Superior temporal gyrus (tissue), 1 donor: ENCODE results near the gene CAPZA2.
"Not testable (repeated sequence)": the region's sequence is repeated elsewhere in the genome, so short reads cannot be mapped to it uniquely, and the experiment has no call there.

Experiments used
- DNase-seq: peaks from one replicate; pipeline ENCODE4 v3.0.0-alpha.2; 2016; ENCODE audit errors: extremely low spot score

Gene CAPZA2

GRCh38 chr7:116862234-116862950, at the start of gene CAPZA2:
Gene CAPZA2, plus strand, starts transcription at chr7:116862587. Its CDS starts 25 bp downstream, at chr7:116862612.
- DNase-seq: peak; percentile 90

DNA sequence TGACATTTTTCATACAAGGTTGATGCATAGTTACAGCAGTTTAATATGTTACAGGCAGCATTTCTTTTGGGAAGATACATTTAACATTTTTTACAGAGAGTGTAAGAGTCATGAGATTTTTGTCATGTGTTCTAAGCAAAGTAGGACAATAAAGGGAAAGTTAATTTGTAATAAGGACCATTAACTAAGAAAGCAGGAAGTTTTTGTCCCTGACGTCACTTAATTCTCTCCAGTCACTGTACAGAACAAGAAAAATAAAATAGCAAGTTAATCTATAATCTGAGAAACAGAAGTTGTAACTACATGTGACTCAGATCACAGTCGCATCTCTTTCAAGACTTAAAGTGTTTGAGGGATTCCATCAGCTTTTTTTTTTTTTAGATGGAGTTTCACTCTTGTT, 49.5 kb upstream of the CAPZA2 start:
- no peak for DNase-seq

DNA sequence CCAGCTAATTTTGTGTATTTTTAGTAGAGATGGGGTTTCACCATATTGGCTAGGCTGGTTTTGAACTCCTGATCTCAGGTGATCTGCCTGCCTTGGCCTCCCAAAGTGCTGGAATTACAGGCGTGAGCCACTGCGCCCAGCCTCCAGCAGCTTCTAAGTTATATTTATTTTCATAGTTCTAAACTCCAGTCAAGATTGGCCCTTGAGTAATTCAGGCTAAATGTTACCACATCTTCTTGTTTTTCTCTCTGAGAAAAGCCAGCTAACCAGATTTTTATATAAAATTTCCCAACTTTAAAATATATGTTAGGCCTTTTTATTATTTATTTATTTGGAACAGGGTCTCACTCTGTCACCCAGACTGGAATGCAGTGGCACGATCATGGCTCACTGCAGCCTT, 49.0 kb upstream of the CAPZA2 start:
- not testable (repeated sequence) for DNase-seq

- no peak for DNase-seq
These were observed 47.3 kb upstream of the CAPZA2 start for GRCh38 chr7:116815041-116815440.

- no peak for DNase-seq
These were observed 42.2 kb upstream of the CAPZA2 start for GRCh38 chr7:116820149-116820548.

DNA sequence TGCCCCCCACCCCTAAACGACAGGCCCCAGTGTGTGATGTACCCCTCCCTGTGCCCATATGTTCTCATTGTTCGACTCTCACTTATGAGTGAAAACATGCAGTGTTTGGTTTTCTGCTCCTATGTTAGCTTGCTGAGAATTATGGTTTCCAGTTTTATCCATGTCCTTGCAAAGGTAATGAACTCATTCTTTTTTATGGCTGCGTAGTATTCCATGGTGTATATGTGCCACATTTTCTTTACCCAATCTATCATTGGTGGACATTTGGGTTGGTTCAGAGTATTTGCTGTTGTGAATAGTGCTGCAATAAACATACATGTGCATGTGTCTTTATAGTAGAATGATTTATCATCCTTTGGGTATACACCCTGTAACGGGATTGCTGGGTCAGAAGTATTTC, 40.7 kb upstream of the CAPZA2 start:
- DNase-seq: not testable (repeated sequence)

DNA sequence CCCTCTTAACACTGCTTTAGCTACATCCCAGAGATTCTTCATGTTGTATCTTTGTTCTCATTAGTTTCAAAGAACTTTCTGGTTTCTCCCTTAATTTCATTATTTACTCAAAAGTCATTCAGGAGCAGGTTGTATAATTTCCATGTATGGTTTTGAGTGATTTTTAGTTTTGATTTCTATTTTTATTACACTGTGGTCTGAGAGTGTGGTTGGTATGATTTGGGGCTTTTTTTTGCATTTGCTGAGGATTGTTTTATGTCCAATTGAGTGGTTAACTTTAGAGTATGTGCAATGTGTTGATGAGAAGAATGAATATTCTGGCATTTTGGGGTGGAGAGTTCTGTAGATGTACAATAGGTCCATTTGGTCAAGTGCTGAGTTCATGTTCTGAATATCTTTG, 37.9 kb upstream of the CAPZA2 start:
- no peak for DNase-seq

DNA sequence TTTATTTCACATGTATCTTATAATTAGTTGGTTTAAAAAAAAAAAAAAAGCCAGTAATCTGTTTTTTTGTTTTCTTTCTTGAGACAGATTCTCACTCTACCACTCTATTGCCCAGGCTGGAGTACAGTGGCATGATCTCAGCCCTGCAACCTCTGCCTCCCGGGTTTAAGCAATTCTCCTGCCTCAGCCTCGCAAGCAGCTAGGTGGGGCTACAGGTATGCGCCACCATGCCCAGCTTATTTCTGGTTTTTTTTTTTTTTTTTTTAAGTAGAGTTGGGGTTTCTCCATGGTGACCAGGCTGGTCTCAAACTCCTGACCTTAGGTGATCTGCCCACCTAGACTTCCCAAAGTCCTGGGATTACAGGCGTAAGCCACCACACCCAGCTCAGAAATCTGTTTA, 34.1 kb upstream of the CAPZA2 start:
- no peak for DNase-seq

- DNase-seq: no peak
These were observed 33.3 kb upstream of the CAPZA2 start for GRCh38 chr7:116829041-116829440.

- no peak for DNase-seq
These were observed 32.9 kb upstream of the CAPZA2 start for GRCh38 chr7:116829493-116829892.

- no peak for DNase-seq
These were observed 29.7 kb upstream of the CAPZA2 start for GRCh38 chr7:116832692-116833091.

DNA sequence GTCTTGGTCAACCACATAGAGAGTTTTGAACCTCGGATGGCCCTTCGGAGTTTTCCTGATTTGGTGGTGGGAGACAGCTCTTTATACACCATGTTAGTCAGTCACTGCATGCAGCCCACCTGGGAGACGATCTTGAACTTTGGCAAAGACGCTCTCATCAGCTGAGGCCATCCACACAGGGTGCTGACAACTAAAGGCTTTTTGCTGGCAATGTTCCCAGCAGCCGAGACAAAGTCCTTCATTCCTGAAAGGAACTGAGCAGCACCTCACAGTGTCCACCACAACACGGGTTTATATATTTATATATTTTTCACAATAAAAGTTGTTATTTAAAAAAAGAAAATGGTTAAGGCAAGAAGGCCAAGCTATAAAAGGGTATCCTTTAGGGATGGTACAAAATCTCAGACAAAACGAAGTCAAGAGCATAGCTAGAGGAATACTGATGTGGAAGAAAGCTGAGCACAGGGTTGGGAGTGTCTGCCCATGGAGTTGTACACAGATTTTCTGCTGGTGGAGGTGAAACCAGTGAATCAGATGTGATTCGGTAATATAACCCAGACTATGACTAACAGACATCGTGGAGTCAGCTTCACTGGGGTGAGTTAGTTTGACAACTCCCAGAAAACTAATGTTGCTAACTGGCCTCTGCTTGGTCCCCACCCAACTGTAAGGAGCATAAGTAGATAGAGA, 27.4 kb upstream of the CAPZA2 start:
- no peak for DNase-seq

DNA sequence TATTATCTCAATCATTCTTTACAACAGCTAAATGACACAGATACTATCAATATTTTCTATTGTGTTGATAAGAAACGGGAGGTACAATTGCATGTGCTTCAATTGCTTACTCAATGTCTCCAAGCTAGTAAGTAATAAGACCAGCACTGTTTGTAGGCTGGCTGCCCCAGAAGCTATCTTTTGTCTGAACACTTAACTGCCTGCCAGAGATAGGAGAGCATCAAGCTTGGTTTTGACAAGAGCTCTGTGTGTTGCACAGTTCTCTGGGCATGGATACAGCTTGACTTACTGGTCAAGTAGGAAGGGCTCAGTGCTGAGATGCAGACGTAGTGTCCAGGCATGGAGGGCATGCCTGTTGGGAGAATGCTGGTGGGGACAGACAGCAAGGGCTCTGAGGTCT, 26.3 kb upstream of the CAPZA2 start:
- DNase-seq: no peak

DNA sequence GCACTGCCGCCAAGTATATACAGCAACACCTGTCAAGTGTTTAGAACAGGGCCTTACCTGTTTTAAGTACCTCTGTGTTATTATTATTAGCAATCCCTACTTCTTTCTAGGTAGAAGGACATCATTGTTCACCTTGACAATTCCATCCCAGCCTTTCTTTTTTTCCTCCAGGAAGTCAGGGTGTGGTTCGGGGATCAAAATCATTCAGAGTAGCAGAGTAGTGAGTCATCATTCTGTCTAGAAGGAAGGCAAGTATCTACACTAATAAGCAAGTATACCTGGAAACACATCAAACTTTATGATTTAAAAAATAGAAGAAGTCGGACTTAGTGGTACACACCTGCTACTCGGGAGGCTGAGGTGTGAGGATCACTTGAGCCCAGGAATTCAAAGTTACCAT, 25.5 kb upstream of the CAPZA2 start:
- DNase-seq: no peak

DNA sequence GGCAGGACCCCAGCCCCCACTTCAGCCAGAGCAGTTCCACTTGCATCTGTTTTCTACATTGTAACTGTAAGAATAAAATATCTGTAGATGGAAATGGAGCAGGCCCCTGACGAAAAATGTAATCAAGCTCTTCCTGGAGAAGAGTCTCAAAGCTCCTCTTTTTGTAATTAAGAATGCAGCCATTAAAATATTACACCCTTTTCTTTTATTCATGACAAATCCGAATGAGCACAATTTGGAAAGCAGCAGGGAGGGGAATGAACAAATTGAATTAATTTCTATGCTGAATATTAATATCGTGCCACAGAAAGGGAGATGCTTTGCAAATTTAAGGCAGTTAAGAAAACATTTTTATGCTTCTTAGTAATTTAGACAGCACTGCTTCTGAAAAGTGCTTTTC, 24.8 kb upstream of the CAPZA2 start:
- no peak for DNase-seq

GRCh38 chr7:116840256-116840655, 22.1 kb upstream of the CAPZA2 start:
- no peak for DNase-seq

DNA sequence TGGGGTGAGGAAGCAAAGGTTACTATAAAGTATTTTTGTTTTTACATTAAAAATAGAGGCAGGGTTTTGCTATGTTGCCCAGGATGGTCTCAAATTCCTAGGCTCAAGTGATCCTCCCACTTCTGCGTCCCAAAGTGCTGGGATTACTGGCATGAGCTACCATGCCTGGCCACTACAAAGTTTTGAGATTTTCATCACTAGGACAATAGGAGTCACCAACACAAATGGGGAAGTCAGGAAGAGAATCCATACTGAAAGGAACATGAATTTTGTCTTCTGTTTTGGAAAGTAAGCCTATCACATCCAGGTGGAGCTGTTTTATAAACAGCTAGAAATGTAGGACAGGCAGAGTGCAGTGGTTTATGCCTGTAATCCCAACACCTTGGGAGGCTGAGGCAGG, 20.0 kb upstream of the CAPZA2 start:
- DNase-seq: no peak

DNA sequence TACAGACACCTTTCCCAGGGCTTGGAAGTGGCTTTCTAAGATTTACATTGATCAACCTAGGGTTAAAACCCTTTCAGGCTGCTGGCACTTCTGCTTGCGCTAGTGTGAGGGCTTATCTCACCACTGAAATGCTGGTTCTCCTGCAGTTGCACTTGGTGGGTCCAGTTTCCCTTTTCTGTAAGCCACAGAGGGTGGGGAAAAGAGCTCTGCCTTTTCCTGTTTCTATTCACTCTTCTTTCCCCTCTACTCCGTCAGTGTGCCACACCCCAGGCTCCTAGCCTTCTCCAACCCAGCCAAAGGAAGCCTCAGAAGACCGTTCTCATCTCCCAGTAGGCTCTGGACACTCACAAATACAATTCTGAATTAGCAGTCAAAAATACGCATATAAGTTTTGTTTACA, 19.0 kb upstream of the CAPZA2 start:
- no peak for DNase-seq

DNA sequence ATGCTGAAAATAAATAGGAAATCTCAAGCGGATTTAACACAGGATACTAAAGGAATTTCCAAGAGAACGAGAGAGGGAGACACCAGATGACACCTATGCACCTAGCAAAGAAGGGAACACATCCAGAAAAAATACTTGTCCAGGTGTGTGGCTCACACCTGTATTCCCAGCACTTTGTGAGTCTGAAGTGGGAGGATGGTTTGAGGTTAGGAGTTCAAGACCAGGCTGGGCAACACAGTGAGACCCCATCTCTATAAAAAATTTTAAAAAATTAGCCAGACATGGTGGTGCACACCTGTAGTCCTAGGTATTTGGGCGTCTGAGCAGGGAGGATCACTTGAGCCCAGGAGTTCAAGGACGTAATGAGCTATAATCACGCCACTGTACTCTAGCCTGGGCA, 11.2 kb upstream of the CAPZA2 start:
- no peak for DNase-seq

- no peak for DNase-seq
These were observed 10.7 kb upstream of the CAPZA2 start for GRCh38 chr7:116851671-116852070.

DNA sequence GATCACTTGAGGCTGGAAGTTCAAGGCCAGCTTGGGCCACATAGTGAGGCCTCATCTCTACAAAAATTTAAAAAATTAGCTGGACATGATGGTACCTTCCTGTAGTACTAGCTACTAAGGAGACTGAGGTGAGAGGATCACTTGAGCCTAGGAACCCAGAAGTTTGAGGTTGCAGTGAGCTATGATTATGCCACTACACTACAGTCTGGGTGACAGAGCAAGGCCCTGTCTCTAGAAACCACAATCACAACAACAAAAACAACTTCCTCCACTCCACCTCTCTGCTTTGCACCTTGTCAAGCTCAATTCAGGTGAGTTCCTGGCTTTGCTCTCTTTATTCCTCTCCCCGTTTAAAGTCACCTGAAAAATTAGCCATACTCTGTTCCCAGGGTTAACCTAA, 8.3 kb upstream of the CAPZA2 start:
- no peak for DNase-seq

GRCh38 chr7:116857052-116857451, 5.3 kb upstream of the CAPZA2 start:
- DNase-seq: no peak

- DNase-seq: no peak
These were observed 3.1 kb upstream of the CAPZA2 start for GRCh38 chr7:116859323-116859722.

GRCh38 chr7:116861717-116862116, 670 bp upstream of the CAPZA2 start:
- no peak for DNase-seq
